Osteocyte (in vitro differentiated cells): ENCODE measurements around the gene ANKRD33. TPM values are rescaled to one million over a fixed set of nuclear protein-coding genes. Genes with fewer than 3 reads are reported as not detected.

Experiments used
- DNase-seq: peaks from one replicate; pipeline ENCODE4 v3.0.0; 2021; ENCODE audit warnings: mixed read lengths; ENCODE audit not compliant: unreplicated experiment; ENCODE audit errors: extremely low spot score
- H3K27ac Mint-ChIP-seq: one replicate; pipeline ENCODE4 v1.8.0; 2021; ENCODE audit warnings: mild to moderate bottlenecking, mixed read lengths; ENCODE audit not compliant: unreplicated experiment
- H3K27me3 Mint-ChIP-seq: one replicate; pipeline ENCODE4 v1.8.0; 2021; ENCODE audit warnings: mixed read lengths; ENCODE audit not compliant: unreplicated experiment
- H3K36me3 Mint-ChIP-seq: one replicate; pipeline ENCODE4 v1.8.0; 2021; ENCODE audit warnings: mixed read lengths; ENCODE audit not compliant: unreplicated experiment
- H3K4me1 Mint-ChIP-seq: one replicate; pipeline ENCODE4 v1.8.0; 2021; ENCODE audit warnings: mixed read lengths; ENCODE audit not compliant: unreplicated experiment
- H3K4me3 Mint-ChIP-seq: one replicate; pipeline ENCODE4 v1.8.0; 2021; ENCODE audit warnings: mild to moderate bottlenecking, moderate library complexity, mixed read lengths; ENCODE audit not compliant: unreplicated experiment
- H3K9me3 Mint-ChIP-seq: one replicate; pipeline ENCODE4 v1.8.0; 2021; ENCODE audit warnings: mixed read lengths; ENCODE audit not compliant: unreplicated experiment
- total RNA-seq: library from RNA; stranded (reverse); gene quantifications from 2 replicates; pipeline ENCODE4 v1.2.1, GENCODE V29; 2021
- TF ChIP-seq, protein P1 (sequence below): fragments of 200-600 bp; sonication (generic); IDR thresholded peaks from 2 replicates; pipeline ENCODE4 v1.5.0; 2021; ENCODE audit warnings: antibody characterized with exemption, mild to moderate bottlenecking, moderate library complexity

ANKRD33 gene
- total RNA-seq, 1 donor from 2014 or later: not detected

DNA sequence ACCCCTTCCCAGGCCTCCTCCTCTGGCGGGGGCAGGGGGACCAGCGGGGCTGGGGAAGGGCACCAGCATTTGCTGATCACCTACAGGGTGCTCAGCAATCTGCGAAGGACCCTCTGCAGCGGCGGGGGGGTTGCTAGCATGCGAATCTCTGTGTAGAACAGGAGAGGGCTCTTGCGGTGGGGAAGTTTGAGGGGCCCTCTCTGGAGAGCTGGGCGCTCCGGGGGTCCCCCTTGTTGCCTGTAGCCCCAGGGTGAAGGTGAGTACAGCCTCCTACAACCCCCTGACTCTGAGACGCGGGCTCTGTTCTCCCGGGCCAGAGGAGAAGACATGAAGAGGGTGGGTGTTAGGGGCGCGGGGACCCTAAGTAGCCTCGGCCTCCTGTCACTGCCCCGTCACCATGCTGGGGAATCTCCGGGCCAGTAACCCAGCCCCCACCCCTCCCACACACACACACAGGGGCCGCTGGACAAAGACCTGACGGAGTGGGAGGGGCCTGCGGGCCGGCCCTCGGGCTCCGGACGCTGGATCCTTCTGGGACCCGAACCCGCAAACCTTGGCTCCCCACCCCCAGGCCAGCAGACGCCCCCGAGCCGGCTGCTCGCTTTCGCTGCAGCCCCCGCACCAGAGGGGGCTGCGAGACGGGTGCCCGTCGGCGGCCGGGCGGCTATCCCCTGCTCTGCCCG, 40.1 kb upstream of the ANKRD33 start:
- TF ChIP-seq, protein P1, sequence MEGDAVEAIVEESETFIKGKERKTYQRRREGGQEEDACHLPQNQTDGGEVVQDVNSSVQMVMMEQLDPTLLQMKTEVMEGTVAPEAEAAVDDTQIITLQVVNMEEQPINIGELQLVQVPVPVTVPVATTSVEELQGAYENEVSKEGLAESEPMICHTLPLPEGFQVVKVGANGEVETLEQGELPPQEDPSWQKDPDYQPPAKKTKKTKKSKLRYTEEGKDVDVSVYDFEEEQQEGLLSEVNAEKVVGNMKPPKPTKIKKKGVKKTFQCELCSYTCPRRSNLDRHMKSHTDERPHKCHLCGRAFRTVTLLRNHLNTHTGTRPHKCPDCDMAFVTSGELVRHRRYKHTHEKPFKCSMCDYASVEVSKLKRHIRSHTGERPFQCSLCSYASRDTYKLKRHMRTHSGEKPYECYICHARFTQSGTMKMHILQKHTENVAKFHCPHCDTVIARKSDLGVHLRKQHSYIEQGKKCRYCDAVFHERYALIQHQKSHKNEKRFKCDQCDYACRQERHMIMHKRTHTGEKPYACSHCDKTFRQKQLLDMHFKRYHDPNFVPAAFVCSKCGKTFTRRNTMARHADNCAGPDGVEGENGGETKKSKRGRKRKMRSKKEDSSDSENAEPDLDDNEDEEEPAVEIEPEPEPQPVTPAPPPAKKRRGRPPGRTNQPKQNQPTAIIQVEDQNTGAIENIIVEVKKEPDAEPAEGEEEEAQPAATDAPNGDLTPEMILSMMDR: no peak
- peaks cover 9% of the 10 kb centered on the region for H3K4me1 Mint-ChIP-seq
- peak overlapping the region; percentile 65 for H3K4me3 Mint-ChIP-seq
- H3K27ac Mint-ChIP-seq: no peak overlapping the region
- no peaks in the 10 kb centered on the region for H3K36me3 Mint-ChIP-seq
- no peaks in the 10 kb centered on the region for H3K9me3 Mint-ChIP-seq
- DNase-seq: no peak
- peaks cover 44% of the 10 kb centered on the region for H3K27me3 Mint-ChIP-seq

GRCh38 chr12:51848326-51848727, 39.6 kb upstream of the ANKRD33 start, which contains the start of gene FIGNL2:
TSS of gene FIGNL2 (minus strand) at chr12:51848718. CDS start at chr12:51822413, 26,305 bp downstream.
- no peak within 1 kb of the TSS for H3K27ac Mint-ChIP-seq
- peak within 1 kb of the TSS; percentile 65 for H3K4me3 Mint-ChIP-seq
- H3K36me3 Mint-ChIP-seq: no peaks in the 10 kb centered on the region
- peaks cover 11% of the 10 kb centered on the region for H3K4me1 Mint-ChIP-seq
- TF ChIP-seq, protein P1: no peak
- peaks cover 45% of the 10 kb centered on the region for H3K27me3 Mint-ChIP-seq
- DNase-seq: no peak
- no peaks in the 10 kb centered on the region for H3K9me3 Mint-ChIP-seq

DNA sequence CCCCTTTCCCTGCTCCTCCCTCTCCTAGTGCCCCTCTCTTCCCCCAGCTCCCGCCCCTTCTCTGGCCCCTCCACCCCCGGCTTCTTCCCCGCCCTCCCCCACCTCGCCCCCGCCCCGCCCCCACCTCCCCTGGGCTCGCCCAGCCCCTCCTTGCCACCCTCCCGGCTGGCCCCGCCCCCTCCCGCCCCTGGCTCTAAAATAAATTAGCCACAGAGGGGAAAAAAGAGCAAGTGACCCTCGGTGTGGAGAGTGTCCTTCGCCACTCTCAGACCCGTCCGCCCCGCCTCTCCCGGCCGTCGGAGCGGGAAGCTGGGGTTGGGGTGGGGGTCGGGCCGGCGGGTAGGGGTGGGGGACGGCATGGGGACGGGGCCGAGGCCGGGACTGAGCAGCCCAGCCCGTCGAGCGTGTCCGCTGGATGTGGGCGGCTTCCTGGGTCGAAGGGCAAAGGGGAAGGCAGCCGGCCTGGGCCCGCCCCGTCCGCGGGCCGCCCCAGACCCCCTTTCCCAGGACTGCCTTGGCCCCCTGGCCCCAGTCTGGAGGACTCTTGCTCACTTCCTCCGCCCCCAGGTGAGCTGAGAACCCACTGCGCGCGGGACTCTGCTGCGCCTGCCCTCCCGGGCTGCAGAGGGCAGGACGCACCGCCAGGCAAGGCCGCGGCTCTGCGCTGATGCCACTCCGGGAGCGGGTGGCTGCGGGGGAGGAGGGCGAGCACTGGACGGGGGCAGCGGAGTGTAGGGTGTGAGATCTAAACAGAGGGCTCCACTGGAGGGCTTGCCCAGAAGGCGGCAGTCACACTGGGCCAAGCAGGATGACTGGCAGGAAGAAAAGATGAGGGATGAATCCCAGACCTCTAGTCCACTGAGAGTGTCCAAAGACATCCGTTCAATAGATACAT, 38.8 kb upstream of the ANKRD33 start:
- DNase-seq: no peak
- Mint-ChIP-seq H3K4me3 (peak overlapping the region; percentile 6), H3K9me3 (no peaks in the 10 kb centered on the region), H3K4me1 (peaks cover 11% of the 10 kb centered on the region), H3K27me3 (peaks cover 38% of the 10 kb centered on the region), H3K27ac (no peak overlapping the region), H3K36me3 (no peaks in the 10 kb centered on the region)
- TF ChIP-seq, protein P1: no peak

DNA sequence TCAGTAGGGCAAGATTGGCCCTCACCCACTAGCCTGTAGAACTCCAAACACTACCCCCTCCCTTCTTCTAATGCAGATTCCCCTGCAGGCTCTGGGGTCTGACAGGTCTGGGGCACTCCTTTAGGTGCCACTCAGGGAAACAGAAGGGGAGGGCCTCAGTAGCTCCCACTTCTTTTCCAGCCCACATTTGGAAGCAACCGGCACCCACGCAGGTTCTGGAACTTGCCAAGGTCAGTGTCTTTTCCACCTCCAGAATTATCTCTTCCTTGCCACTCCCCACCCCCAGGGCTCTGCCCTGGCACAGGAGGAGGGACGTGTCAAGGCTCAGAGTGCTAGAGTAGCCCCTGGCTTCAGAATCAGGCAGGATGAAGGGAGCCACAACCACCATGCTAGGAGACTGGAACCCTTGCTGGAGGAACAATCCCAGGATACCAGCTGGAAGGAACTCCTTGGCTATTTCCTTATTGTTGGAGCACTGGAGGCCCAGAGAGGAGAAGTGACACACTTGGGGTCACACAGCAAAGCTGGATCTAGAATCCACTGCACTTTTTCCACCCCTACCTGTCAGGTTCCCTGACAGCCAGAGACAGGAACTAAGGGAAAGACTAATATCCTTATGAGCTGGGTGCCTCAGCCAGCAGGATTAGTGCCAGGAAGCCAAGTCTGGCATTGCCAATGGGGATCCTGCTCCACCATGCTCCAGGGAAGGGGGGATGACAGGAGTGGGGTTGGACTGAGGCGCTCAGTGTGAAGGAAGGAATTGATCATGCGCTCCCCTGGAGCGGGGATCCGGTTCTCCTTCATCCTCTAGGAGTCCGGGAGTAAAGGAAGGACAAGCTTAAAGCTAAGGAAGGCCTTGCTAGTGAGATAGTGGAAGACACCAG, 37.6 kb upstream of the ANKRD33 start:
- Mint-ChIP-seq H3K4me3 (no peak overlapping the region), H3K9me3 (no peaks in the 10 kb centered on the region), H3K27ac (no peak overlapping the region), H3K4me1 (peaks cover 11% of the 10 kb centered on the region), H3K27me3 (peaks cover 26% of the 10 kb centered on the region), H3K36me3 (no peaks in the 10 kb centered on the region)
- DNase-seq: no peak
- TF ChIP-seq, protein P1: no peak
